Effector memory CD8-positive, alpha-beta T cell (primary cell): Measurements from ENCODE around the gene TRIML1.

Experiments
- ATAC-seq: fragments of 150-1000 bp; cut with Tn5 transposase; replicated peaks from 2 replicates; pipeline ENCODE4 v1.10.0; 2021; ENCODE audit warnings: mild to moderate bottlenecking, moderate library complexity
- DNase-seq, 3 experiments: peaks; one replicate each; pipeline ENCODE4 v3.0.0; 2021
- H3K27ac Mint-ChIP-seq, 2 donors: one replicate each; pipeline ENCODE4 v1.8.0; 2022; ENCODE audit warnings: mild to moderate bottlenecking in 2 of 2, mixed read lengths in 2 of 2, moderate library complexity in 2 of 2
- H3K27me3 Mint-ChIP-seq, 2 donors: one replicate each; pipeline ENCODE4 v1.8.0; 2022; ENCODE audit warnings: mixed read lengths in 2 of 2
- H3K36me3 Mint-ChIP-seq: one replicate; pipeline ENCODE4 v1.8.0; 2022; ENCODE audit warnings: mild to moderate bottlenecking, moderate library complexity, mixed read lengths; ENCODE audit not compliant: insufficient read depth
- H3K4me1 Mint-ChIP-seq, 2 donors: one replicate each; pipeline ENCODE4 v1.8.0; 2022; ENCODE audit warnings: low read depth in 2 of 2, mixed read lengths in 2 of 2
- H3K4me3 Mint-ChIP-seq, 2 donors: one replicate each; pipeline ENCODE4 v1.8.0; 2022; ENCODE audit warnings: mild to moderate bottlenecking in 2 of 2, mixed read lengths in 2 of 2, moderate library complexity in 2 of 2
- H3K9me3 Mint-ChIP-seq, 2 donors: one replicate each; pipeline ENCODE4 v1.8.0; 2022; ENCODE audit warnings: mixed read lengths in 2 of 2

TRIML1 gene

GRCh38 chr4:188162698-188163097 lies 23.5 kb downstream of the TRIML1 start:
- ATAC-seq (no peak), DNase-seq (no peak)
- H3K27me3 Mint-ChIP-seq, result no peaks in the 10 kb centered on the region
- no peaks in the 10 kb centered on the region for H3K4me1 Mint-ChIP-seq
- H3K36me3 Mint-ChIP-seq, result peaks cover 2% of the 10 kb centered on the region
- no peak overlapping the region for H3K4me3 Mint-ChIP-seq
- H3K27ac Mint-ChIP-seq, result no peak overlapping the region
- H3K9me3 Mint-ChIP-seq, result peaks cover 0 to 14% of the 10 kb centered on the region in 2 donors

- H3K4me3 Mint-ChIP-seq, result no peak overlapping the region
- no peak overlapping the region for H3K27ac Mint-ChIP-seq
- H3K36me3 Mint-ChIP-seq, result peaks cover 2% of the 10 kb centered on the region
- no peaks in the 10 kb centered on the region for H3K4me1 Mint-ChIP-seq
- DNase-seq (no peak), ATAC-seq (no peak)
- peaks cover 7% of the 10 kb centered on the region in 2 donors for H3K9me3 Mint-ChIP-seq
- H3K27me3 Mint-ChIP-seq, result no peaks in the 10 kb centered on the region
Observed at GRCh38 chr4:188168726-188169373, 29.6 kb downstream of the TRIML1 start.

- no peaks in the 10 kb centered on the region for H3K4me1 Mint-ChIP-seq
- no peaks in the 10 kb centered on the region for H3K27me3 Mint-ChIP-seq
- no peak for DNase-seq
- H3K27ac Mint-ChIP-seq, result no peak overlapping the region
- no peak for ATAC-seq
- no peak overlapping the region for H3K4me3 Mint-ChIP-seq
- peaks cover 7 to 11% of the 10 kb centered on the region in 2 donors for H3K9me3 Mint-ChIP-seq
- H3K36me3 Mint-ChIP-seq, result no peaks in the 10 kb centered on the region
Observed at GRCh38 chr4:188171551-188171950, 32.3 kb downstream of the TRIML1 start.

DNA sequence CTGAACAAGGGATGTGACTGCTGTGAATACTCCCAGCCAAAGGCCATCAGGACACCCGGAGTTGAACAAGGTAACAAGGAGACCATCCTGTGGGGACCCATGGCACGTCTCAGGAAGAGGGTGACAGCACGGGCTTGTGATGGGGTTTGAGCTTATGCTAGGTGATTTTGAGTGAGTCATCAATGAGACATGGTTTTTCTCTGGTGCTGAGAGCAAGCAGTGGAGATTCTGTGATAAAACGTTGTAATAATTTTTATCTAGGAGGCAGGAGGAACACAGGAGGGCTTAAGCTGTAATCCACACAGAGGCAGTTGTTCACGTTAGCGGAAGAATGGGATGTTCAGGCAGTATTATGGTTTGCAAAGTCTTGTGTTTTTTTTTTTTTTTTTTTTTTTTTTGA lies 36.0 kb downstream of the TRIML1 start:
- Mint-ChIP-seq H3K4me1 (no peaks in the 10 kb centered on the region), H3K4me3 (no peak overlapping the region), H3K27ac (no peak overlapping the region), H3K27me3 (no peaks in the 10 kb centered on the region), H3K9me3 (peaks cover 7 to 9% of the 10 kb centered on the region in 2 donors), H3K36me3 (no peaks in the 10 kb centered on the region)
- ATAC-seq (no peak), DNase-seq (no peak)

GRCh38 chr4:188177997-188178675 lies 38.9 kb downstream of the TRIML1 start:
- no peak overlapping the region for H3K4me3 Mint-ChIP-seq
- no peak for DNase-seq
- no peaks in the 10 kb centered on the region for H3K36me3 Mint-ChIP-seq
- H3K27me3 Mint-ChIP-seq, result no peaks in the 10 kb centered on the region
- H3K9me3 Mint-ChIP-seq, result peaks cover 9% of the 10 kb centered on the region in 2 donors
- no peak overlapping the region for H3K27ac Mint-ChIP-seq
- ATAC-seq, result no peak
- H3K4me1 Mint-ChIP-seq, result no peaks in the 10 kb centered on the region

DNA sequence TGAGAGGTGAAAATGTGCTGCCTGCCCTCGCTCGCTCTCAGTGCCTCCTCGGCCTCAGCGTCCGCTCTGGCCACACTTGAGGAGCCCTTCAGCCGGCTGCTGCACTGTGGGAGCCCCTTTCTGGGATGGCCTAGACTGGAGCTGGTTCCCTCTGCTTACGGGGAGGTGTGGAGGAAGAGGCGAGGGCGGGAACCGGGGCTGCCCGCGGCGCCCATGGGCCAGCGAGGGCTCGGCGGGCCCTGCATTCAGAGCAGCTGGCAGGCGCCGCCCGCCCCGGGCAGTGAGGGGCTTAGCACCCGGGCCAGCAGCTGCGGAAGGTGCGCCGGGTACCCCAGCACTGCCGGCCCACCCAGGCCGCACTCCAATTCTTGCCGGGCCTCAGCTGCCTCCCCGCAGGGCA lies 39.6 kb downstream of the TRIML1 start:
- Mint-ChIP-seq H3K4me1 (no peaks in the 10 kb centered on the region), H3K4me3 (no peak overlapping the region), H3K27ac (no peak overlapping the region), H3K27me3 (no peaks in the 10 kb centered on the region), H3K9me3 (peaks cover 9% of the 10 kb centered on the region in 2 donors), H3K36me3 (no peaks in the 10 kb centered on the region)
- no peak for DNase-seq
- ATAC-seq, result no peak

DNA sequence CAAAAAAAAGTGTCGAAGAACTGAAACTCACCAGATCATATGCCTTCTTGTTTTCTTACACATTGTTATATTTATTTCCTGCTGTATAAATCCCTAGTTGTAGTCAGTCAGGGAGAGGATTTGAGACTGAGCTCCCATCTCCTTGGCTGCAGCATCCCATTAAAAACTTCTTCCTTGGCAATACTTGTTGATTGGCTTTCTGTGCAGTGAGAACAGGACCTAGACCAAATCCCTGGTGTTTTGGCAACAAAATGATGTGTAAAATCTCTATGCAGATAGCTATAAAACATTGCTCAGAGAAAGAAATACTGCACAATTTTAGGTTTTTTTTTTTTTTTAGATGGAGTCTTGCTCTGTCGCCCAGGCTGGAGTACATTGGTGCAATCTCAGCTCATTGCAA lies 47.9 kb downstream of the TRIML1 start:
- H3K4me1 Mint-ChIP-seq, result no peaks in the 10 kb centered on the region
- no peak overlapping the region for H3K4me3 Mint-ChIP-seq
- H3K9me3 Mint-ChIP-seq, result peaks cover 0 to 9% of the 10 kb centered on the region in 2 donors
- no peaks in the 10 kb centered on the region for H3K27me3 Mint-ChIP-seq
- no peak for DNase-seq
- H3K36me3 Mint-ChIP-seq, result no peaks in the 10 kb centered on the region
- no peak for ATAC-seq
- H3K27ac Mint-ChIP-seq, result no peak overlapping the region

GRCh38 chr4:188190461-188190860 lies 51.2 kb downstream of the TRIML1 start:
- no peak overlapping the region for H3K27ac Mint-ChIP-seq
- no peak for ATAC-seq
- H3K27me3 Mint-ChIP-seq, result no peaks in the 10 kb centered on the region
- DNase-seq, result no peak
- H3K9me3 Mint-ChIP-seq, result peaks cover 0 to 6% of the 10 kb centered on the region in 2 donors
- H3K4me3 Mint-ChIP-seq, result no peak overlapping the region
- H3K36me3 Mint-ChIP-seq, result no peaks in the 10 kb centered on the region
- no peaks in the 10 kb centered on the region for H3K4me1 Mint-ChIP-seq

DNA sequence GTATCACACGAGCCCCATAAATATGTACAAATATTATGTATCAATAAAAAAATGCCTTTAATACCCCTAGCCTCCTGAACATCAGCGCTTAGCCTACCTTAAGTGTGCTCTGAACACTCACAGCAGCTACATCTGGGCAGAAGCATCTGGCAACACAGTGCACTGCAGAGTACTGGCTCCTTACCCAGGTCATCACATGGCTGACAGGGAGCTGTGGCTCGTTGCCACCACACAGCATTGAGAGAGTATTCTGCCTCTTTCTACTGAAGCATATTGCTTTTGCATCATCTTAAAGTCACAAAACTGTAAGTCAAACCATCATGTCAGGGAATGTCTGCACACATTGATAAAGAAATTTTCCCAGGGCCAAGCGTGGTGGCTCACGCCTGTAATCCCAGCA lies 55.2 kb downstream of the TRIML1 start:
- ATAC-seq (no peak), DNase-seq (no peak)
- Mint-ChIP-seq H3K27me3 (no peaks in the 10 kb centered on the region), H3K4me3 (no peak overlapping the region), H3K9me3 (peaks cover 3 to 5% of the 10 kb centered on the region in 2 donors), H3K36me3 (no peaks in the 10 kb centered on the region), H3K4me1 (no peaks in the 10 kb centered on the region), H3K27ac (no peak overlapping the region)

DNA sequence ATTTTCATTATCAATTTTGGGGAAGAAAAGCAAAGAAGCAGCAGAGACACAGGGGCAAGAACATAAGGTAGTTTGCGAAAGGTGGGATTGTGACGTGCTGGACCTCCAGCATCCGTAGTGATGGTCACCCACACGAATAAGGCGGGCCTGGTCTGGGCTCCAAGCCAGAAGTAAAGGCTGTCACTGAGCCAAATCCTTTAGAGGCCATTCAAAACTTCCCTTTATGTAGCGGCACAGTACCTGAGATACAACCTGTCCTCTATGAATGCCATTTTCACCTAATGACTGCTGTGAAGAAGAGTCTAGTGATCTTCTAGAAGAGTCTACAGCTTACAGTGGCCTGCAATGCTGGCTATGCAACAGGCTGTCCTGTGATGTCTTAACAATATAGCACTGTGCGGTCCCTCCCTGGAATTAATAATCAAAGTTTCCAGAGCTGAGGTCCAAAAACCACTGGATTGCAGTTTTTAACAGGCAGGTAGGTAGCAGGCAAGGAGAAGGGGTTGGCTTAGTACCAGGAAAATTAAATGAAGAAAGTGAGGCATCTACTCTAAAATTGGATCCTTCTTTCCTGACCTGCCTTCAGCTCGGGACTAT lies 56.2 kb downstream of the TRIML1 start:
- H3K27ac Mint-ChIP-seq, result no peak overlapping the region
- no peaks in the 10 kb centered on the region for H3K4me1 Mint-ChIP-seq
- H3K9me3 Mint-ChIP-seq, result peaks cover 3 to 12% of the 10 kb centered on the region in 2 donors
- H3K36me3 Mint-ChIP-seq, result no peaks in the 10 kb centered on the region
- no peak overlapping the region for H3K4me3 Mint-ChIP-seq
- ATAC-seq, result no peak
- no peak for DNase-seq
- H3K27me3 Mint-ChIP-seq, result no peaks in the 10 kb centered on the region

DNA sequence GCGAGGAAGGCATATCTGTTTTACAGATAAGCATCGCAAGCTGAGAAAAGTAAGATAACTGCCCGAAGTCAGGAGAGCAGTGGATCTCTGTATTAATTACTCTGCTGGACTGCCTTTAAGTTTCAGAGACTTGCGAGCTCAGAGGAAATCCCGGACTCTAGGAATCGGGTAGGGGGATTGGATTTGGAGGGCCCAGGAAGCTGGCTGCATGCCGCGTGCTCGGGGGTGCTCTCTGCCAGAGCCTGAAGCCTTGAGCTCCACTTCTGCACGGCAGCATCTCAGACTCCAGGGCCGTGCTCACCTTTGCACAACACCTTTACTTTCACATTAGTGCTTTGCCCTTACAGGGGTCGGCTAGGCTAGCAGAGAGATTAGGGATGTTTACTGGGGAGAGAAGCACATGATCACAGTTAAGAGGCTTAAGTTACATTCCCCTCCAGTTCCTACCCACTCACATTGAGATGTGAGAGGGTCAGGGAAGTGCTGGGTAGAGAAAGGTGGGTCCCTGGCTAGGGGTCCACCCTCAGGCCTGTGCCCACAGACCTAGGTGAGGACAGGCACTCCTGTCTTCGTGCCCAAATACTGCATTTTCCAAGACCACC lies 57.0 kb downstream of the TRIML1 start:
- H3K27ac Mint-ChIP-seq, result no peak overlapping the region
- DNase-seq, result no peak
- no peak for ATAC-seq
- H3K36me3 Mint-ChIP-seq, result no peaks in the 10 kb centered on the region
- peaks cover 5 to 19% of the 10 kb centered on the region in 2 donors for H3K9me3 Mint-ChIP-seq
- H3K4me3 Mint-ChIP-seq, result no peak overlapping the region
- H3K4me1 Mint-ChIP-seq, result no peaks in the 10 kb centered on the region
- no peaks in the 10 kb centered on the region for H3K27me3 Mint-ChIP-seq
